A673 (cell line): Measurements from ENCODE around the gene SLC17A7. TPM values are rescaled to one million over a fixed set of nuclear protein-coding genes. Genes with fewer than 3 reads are reported as not detected.
A peak's percentile ranks its signal among the peaks of the same experiment; 100 is the strongest.

Source experiments
- BruUV-seq: library from RNA; stranded (reverse); fragments of 400-500 nt; replicated peaks from 2 replicates; lab custom pipeline; 2021; lab: Mats Ljungman, UMichigan
- CTCF ChIA-PET: fragments of 300-600 bp; sonication (Branson Sonifier 250); formaldehyde crosslinking; loops from one replicate; lab custom pipeline; 2022; ENCODE audit warnings: antibody characterized with exemption; lab: Charles Lee
- POLR2A ChIA-PET: fragments of 300-600 bp; sonication (Branson Sonifier 250); formaldehyde crosslinking; loops from one replicate; lab custom pipeline; 2022; ENCODE audit warnings: antibody characterized with exemption; ENCODE audit not compliant: low non-redundant PET; lab: Charles Lee
- DNase-seq: peaks from one replicate; pipeline ENCODE4 v3.0.0-alpha.2; 2015; ENCODE audit warnings: low spot score
- H3K27ac ChIP-seq: fragments of 200-600 bp; sonication (generic); 2 replicates; pipeline ENCODE4 v1.5.1; 2016; ENCODE audit warnings: mixed run types, low read depth, mild to moderate bottlenecking, mixed read lengths, antibody characterized with exemption, low read length; ENCODE audit not compliant: poor library complexity, severe bottlenecking
- H3K27me3 ChIP-seq: fragments of 200-600 bp; sonication (generic); replicated peaks from 2 replicates; pipeline ENCODE4 v1.6.1; 2017; ENCODE audit warnings: mixed run types, low read depth, mild to moderate bottlenecking, mixed read lengths, antibody characterized with exemption, low read length; ENCODE audit not compliant: insufficient read depth, poor library complexity
- H3K36me3 ChIP-seq: fragments of 200-600 bp; sonication (generic); 2 replicates; pipeline ENCODE4 v1.6.1; 2016; ENCODE audit warnings: mixed run types, mild to moderate bottlenecking, mixed read lengths, antibody characterized with exemption, low read length; ENCODE audit not compliant: insufficient read depth, poor library complexity, severe bottlenecking
- H3K4me1 ChIP-seq: fragments of 200-600 bp; sonication (generic); 2 replicates; pipeline ENCODE4 v1.6.1; 2017; ENCODE audit warnings: mixed run types, mild to moderate bottlenecking, mixed read lengths, antibody characterized with exemption, low read length; ENCODE audit not compliant: insufficient read depth, poor library complexity, severe bottlenecking
- H3K4me3 ChIP-seq: fragments of 200-600 bp; sonication (generic); 2 replicates; pipeline ENCODE4 v1.5.1; 2016; ENCODE audit warnings: low read depth, mixed run types, mild to moderate bottlenecking, mixed read lengths, low read length; ENCODE audit not compliant: poor library complexity, severe bottlenecking
- H3K9me3 ChIP-seq: fragments of 200-600 bp; sonication (generic); 2 replicates; pipeline ENCODE4 v1.6.1; 2016; ENCODE audit warnings: mixed run types, low read depth, mild to moderate bottlenecking, mixed read lengths, antibody characterized with exemption, low read length; ENCODE audit not compliant: poor library complexity, severe bottlenecking
- CTCF ChIP-seq: fragments of 300-800, 200-600 bp; sonication (generic); conservative IDR thresholded peaks from 2 replicates; pipeline ENCODE4 v1.5.1; 2017; ENCODE audit warnings: low read depth, mild to moderate bottlenecking, antibody characterized with exemption, low read length, moderate library complexity, mixed read lengths
- EZH2 ChIP-seq: fragments of 200-600 bp; sonication (generic); IDR thresholded peaks from 2 replicates; pipeline ENCODE4 v1.6.1; 2017; ENCODE audit warnings: borderline replicate concordance, low read depth, mild to moderate bottlenecking, mixed read lengths, antibody characterized with exemption, low read length; ENCODE audit not compliant: poor library complexity, severe bottlenecking
- intact Hi-C: fragments of 100-400 bp; cut with micrococcal nuclease; formaldehyde crosslinking; loops from one replicate; pipeline ENCODE4 v1.10.0; 2022; ENCODE audit not compliant: unreplicated experiment
- total RNA-seq: library from RNA; stranded (reverse); gene quantifications from 2 replicates; pipeline ENCODE4 v1.2.3, GENCODE V29; 2021

SLC17A7 gene
- total RNA-seq, 1 experiment from 2014 or later: 1.7 TPM

GRCh38 chr19:49442771-49443365 lies 1.5 kb upstream of the SLC17A7 start:
- Histone ChIP-seq H3K27me3 (peaks cover 34% of the 10 kb centered on the region), H3K27ac (peak overlapping the region; percentile 82), H3K36me3 (no peaks in the 10 kb centered on the region), H3K4me3 (peak overlapping the region; percentile 68), H3K9me3 (no peaks in the 10 kb centered on the region), H3K4me1 (peaks cover 23% of the 10 kb centered on the region)
- intact Hi-C loops: loop anchor here (1.0 to 5.0 kb wide), 4 partner anchors 51 to 346 kb away; no protein-coding TSS in a partner anchor
- TF ChIP-seq EZH2 (no peak), CTCF (no peak)
- CTCF ChIA-PET: interaction anchor here (0.5 to 2.2 kb wide), 4 partner anchors 51 to 449 kb away, joined by 3 to 10 read pairs (median 6); partner anchors contain the start of genes RUVBL2 and TEAD2
- BruUV-seq: no TSS peak
- peak; percentile 96 for DNase-seq
- POLR2A ChIA-PET: no interaction called here

- Histone ChIP-seq H3K4me3 (peak overlapping the region; percentile 68), H3K4me1 (peaks cover 19% of the 10 kb centered on the region), H3K27ac (no peak overlapping the region), H3K36me3 (no peaks in the 10 kb centered on the region), H3K9me3 (no peaks in the 10 kb centered on the region), H3K27me3 (peaks cover 36% of the 10 kb centered on the region)
- peak; percentile 81 for DNase-seq
- intact Hi-C loops: loop anchor here (5.0 kb wide), 2 partner anchors 215 to 345 kb away; no protein-coding TSS in a partner anchor
- ChIA-PET CTCF (interaction anchor here (0.5 to 2.2 kb wide), 4 partner anchors 51 to 449 kb away, joined by 3 to 10 read pairs (median 6); partner anchors contain the start of genes RUVBL2 and TEAD2), POLR2A (no interaction called here)
- TF ChIP-seq CTCF: no peak
- TF ChIP-seq EZH2: no peak
- no TSS peak for BruUV-seq
Measured at GRCh38 chr19:49442354-49442753, 1.0 kb upstream of the SLC17A7 start.

- DNase-seq: no peak
- ChIA-PET POLR2A (no interaction called here), CTCF (interaction anchor here (2.2 kb wide), 1 partner anchor 50 kb away, joined by 10 read pairs; no protein-coding TSS in a partner anchor)
- no peak overlapping the region for H3K27ac ChIP-seq
- TF ChIP-seq CTCF (no peak), EZH2 (no peak)
- intact Hi-C loops: loop anchor here (5.0 kb wide), 2 partner anchors 215 to 345 kb away; no protein-coding TSS in a partner anchor
- H3K9me3 ChIP-seq: no peaks in the 10 kb centered on the region
- BruUV-seq: no TSS peak
- H3K4me1 ChIP-seq: peaks cover 15% of the 10 kb centered on the region
- H3K4me3 ChIP-seq: peak overlapping the region; percentile 68
- H3K27me3 ChIP-seq: peaks cover 36% of the 10 kb centered on the region
- H3K36me3 ChIP-seq: no peaks in the 10 kb centered on the region
Measured at GRCh38 chr19:49441960-49442350, 628 bp upstream of the SLC17A7 start.
